ENCODE results near the gene OOSP1.

Gene OOSP1

DNA sequence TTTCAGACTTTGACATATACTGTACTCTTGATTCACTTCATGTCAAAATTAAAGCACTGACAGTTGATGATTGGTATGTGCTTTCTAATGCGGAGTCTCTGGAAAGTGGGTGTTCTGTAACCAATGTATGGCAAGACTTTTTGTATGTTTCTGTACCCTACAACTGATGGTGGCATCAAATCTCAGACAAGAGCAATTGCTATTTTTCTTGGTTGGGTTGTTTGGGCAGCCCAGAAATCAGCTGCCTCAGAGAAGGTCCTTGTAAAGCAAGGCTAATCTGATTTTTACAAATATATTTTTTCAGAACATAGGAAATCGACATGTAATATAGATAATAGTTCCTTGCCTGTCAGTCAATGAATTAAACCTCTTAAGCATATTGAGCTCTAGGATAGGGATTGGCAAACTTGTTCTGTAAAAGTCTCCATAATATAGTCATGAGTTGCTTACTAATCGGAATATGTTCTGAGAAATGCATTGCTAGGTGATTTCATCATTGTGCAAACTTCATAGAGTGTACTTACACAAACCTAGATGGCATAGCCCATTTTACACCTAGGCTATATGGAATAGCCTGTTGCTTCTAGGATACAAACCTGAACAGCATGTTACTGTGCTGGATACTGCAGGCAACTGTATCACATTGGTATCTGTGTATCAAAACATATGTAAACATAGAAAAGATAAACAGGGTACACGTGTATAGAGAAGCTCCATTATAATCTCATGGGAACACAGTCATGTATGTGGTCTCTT lies 15.4 kb downstream of the OOSP1 start:
- Histone ChIP-seq H3F3A (ENCODE audit: insufficient read depth, low read length) (no peaks in the 10 kb centered on the region), H3K36me3 (ENCODE audit: insufficient read depth, low read length) (no peaks in the 10 kb centered on the region), H3K4me3 (ENCODE audit: low read depth, low read length, poor library complexity, severe bottlenecking) (no peak overlapping the region), H3K79me2 (ENCODE audit: insufficient read depth, low read length) (no peaks in the 10 kb centered on the region), H3K4me2 (ENCODE audit: low read length) (no peak overlapping the region), H2AFZ (ENCODE audit: low read length) (no peak overlapping the region), H3K9me2 (ENCODE audit: low read depth, low read length) (no peaks in the 10 kb centered on the region), H4K20me1 (ENCODE audit: insufficient read depth, low read length) (no peaks in the 10 kb centered on the region), H3K27ac (ENCODE audit: low read depth, low read length, poor library complexity, severe bottlenecking) (no peak overlapping the region), H3K4me1 (ENCODE audit: insufficient read depth, low read length, severe bottlenecking) (no peaks in the 10 kb centered on the region), H3K9ac (ENCODE audit: low read length) (no peak overlapping the region), H3K27me3 (ENCODE audit: insufficient read depth, low read length) (no peaks in the 10 kb centered on the region), H3K9me3 (ENCODE audit: low read length) (no peaks in the 10 kb centered on the region)
- TF ChIP-seq CTCF (IDR thresholded peaks at IDR 0.05; ENCODE audit: low read length): no peak
- no peak for TF ChIP-seq EZH2 (IDR thresholded peaks at IDR 0.05; ENCODE audit: borderline replicate concordance, low read length)

DNA sequence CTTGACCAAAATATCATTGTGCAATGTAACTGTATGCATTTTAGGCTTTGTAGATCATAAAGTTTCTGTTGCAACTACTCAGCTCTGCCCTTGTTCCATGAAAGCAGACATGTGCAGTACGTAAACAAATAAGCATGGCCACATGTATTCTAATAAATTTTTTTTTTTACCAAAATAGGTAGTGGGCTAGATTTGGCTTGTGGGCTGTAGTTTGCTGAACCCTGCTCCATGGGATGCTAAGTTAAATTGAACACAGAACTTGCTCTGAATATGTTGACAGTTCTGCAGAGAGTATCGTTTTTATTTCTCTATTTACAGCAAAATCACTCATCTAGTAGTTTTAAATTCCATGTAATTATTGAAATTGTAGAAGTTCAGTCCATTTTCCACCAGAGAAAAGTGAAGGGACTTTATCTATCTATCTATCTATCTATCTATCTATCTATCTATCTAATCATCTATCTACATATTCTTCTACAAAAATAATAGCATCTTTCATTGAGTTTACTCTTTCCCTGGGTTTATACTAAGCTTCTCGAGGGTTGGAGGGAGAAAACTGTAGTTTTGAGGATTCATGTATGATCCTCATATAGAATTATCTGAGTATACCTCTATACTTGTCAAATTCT lies 16.1 kb downstream of the OOSP1 start:
- H2AFZ ChIP-seq (ENCODE audit: low read length): no peak overlapping the region
- H3K79me2 ChIP-seq (ENCODE audit: insufficient read depth, low read length): no peaks in the 10 kb centered on the region
- H3K9ac ChIP-seq (ENCODE audit: low read length): no peak overlapping the region
- no peaks in the 10 kb centered on the region for H4K20me1 ChIP-seq (ENCODE audit: insufficient read depth, low read length)
- no peaks in the 10 kb centered on the region for H3K36me3 ChIP-seq (ENCODE audit: insufficient read depth, low read length)
- no peaks in the 10 kb centered on the region for H3K9me2 ChIP-seq (ENCODE audit: low read depth, low read length)
- H3K27me3 ChIP-seq (ENCODE audit: insufficient read depth, low read length): no peaks in the 10 kb centered on the region
- H3K4me1 ChIP-seq (ENCODE audit: insufficient read depth, low read length, severe bottlenecking): no peaks in the 10 kb centered on the region
- TF ChIP-seq EZH2 (IDR thresholded peaks at IDR 0.05; ENCODE audit: borderline replicate concordance, low read length) (no peak), CTCF (IDR thresholded peaks at IDR 0.05; ENCODE audit: low read length) (no peak)
- H3K4me3 ChIP-seq (ENCODE audit: low read depth, low read length, poor library complexity, severe bottlenecking): no peak overlapping the region
- no peak overlapping the region for H3K27ac ChIP-seq (ENCODE audit: low read depth, low read length, poor library complexity, severe bottlenecking)
- no peaks in the 10 kb centered on the region for H3K9me3 ChIP-seq (ENCODE audit: low read length)
- no peak overlapping the region for H3K4me2 ChIP-seq (ENCODE audit: low read length)
- no peaks in the 10 kb centered on the region for H3F3A ChIP-seq (ENCODE audit: insufficient read depth, low read length)

DNA sequence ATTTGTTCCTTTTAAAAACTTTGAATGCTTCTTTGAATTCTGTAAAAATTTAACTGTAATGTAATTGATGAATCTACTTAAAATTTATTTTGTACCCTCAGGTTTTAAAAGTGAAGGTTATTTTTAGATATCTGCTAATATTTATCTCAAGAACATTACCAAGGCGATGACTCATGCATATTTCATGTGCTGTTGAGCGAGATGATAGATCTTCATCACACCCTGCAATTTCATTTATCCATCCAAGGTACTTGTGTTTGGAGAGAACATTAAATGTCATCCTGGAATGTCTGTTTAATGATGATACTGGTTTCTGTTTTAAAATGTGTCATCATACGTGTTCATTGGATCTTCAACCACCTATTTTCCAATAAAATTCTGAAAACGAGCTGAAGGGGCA lies 18.9 kb downstream of the OOSP1 start:
- H3K79me2 ChIP-seq (ENCODE audit: insufficient read depth, low read length): no peaks in the 10 kb centered on the region
- H3K36me3 ChIP-seq (ENCODE audit: insufficient read depth, low read length): no peaks in the 10 kb centered on the region
- TF ChIP-seq EZH2 (IDR thresholded peaks at IDR 0.05; ENCODE audit: borderline replicate concordance, low read length) (no peak), CTCF (IDR thresholded peaks at IDR 0.05; ENCODE audit: low read length) (no peak)
- H3K4me1 ChIP-seq (ENCODE audit: insufficient read depth, low read length, severe bottlenecking): no peaks in the 10 kb centered on the region
- no peaks in the 10 kb centered on the region for H3K9me2 ChIP-seq (ENCODE audit: low read depth, low read length)
- H4K20me1 ChIP-seq (ENCODE audit: insufficient read depth, low read length): no peaks in the 10 kb centered on the region
- H3K4me3 ChIP-seq (ENCODE audit: low read depth, low read length, poor library complexity, severe bottlenecking): no peak overlapping the region
- no peaks in the 10 kb centered on the region for H3F3A ChIP-seq (ENCODE audit: insufficient read depth, low read length)
- no peak overlapping the region for H2AFZ ChIP-seq (ENCODE audit: low read length)
- no peak overlapping the region for H3K27ac ChIP-seq (ENCODE audit: low read depth, low read length, poor library complexity, severe bottlenecking)
- H3K4me2 ChIP-seq (ENCODE audit: low read length): no peak overlapping the region
- H3K27me3 ChIP-seq (ENCODE audit: insufficient read depth, low read length): no peaks in the 10 kb centered on the region
- H3K9me3 ChIP-seq (ENCODE audit: low read length): no peaks in the 10 kb centered on the region
- H3K9ac ChIP-seq (ENCODE audit: low read length): no peak overlapping the region
